Bronchial epithelial cell (primary cell): ENCODE results near the gene AFG3L2. TPM values are rescaled to one million over a fixed set of nuclear protein-coding genes. Genes with fewer than 3 reads are reported as not detected.
"Not testable (repeated sequence)": the region's sequence is repeated elsewhere in the genome, so short reads cannot be mapped to it uniquely, and the experiment has no call there.

Source experiments
- DNase-seq: peaks from one replicate; pipeline ENCODE4 v3.0.0-alpha.2; 2010; ENCODE audit warnings: low read depth
- FAIRE-seq: peaks from 2 replicates; lab custom pipeline; 2011; peaks lifted over from hg19 to GRCh38; lab: Jason Lieb, UNC
- H3K27me3 ChIP-seq: 2 replicates; pipeline ENCODE4 v1.5.1; 2011; ENCODE audit warnings: low read length; ENCODE audit not compliant: control insufficient read depth, insufficient read depth
- H3K36me3 ChIP-seq: 2 replicates; pipeline ENCODE4 v1.5.1; 2011; ENCODE audit warnings: low read length; ENCODE audit not compliant: control insufficient read depth, insufficient read depth
- H3K4me3 ChIP-seq: 2 replicates; pipeline ENCODE4 v1.5.1; 2011; ENCODE audit warnings: mild to moderate bottlenecking, low read depth, low read length, control low read depth
- CTCF ChIP-seq: IDR thresholded peaks from 2 replicates; pipeline ENCODE4 v1.5.1; 2011; ENCODE audit warnings: mild to moderate bottlenecking, moderate library complexity, low read length, control low read depth, inconsistent platforms; ENCODE audit not compliant: insufficient read depth, severe bottlenecking
- total RNA-seq: library from RNA; depleted of rRNA; stranded (reverse); fragments of >200 nt; gene quantifications from 2 replicates; pipeline ENCODE4 v1.2.1, GENCODE V29; 2014

Gene AFG3L2
- total RNA-seq, 1 donor from 2014 or later = 67.1 TPM

GRCh38 chr18:12421732-12422131, 44.7 kb upstream of the AFG3L2 start:
- FAIRE-seq = no peak
- Histone ChIP-seq H3K36me3 (no peaks in the 10 kb centered on the region), H3K4me3 (no peak overlapping the region), H3K27me3 (no peaks in the 10 kb centered on the region)
- no peak for DNase-seq
- TF ChIP-seq CTCF = no peak

- Histone ChIP-seq H3K27me3 (no peaks in the 10 kb centered on the region), H3K4me3 (no peak overlapping the region), H3K36me3 (no peaks in the 10 kb centered on the region)
- TF ChIP-seq CTCF = no peak
- DNase-seq (no peak), FAIRE-seq (no peak)
Measured at GRCh38 chr18:12420821-12421421, 43.9 kb upstream of the AFG3L2 start.

GRCh38 chr18:12417687-12418086, 40.7 kb upstream of the AFG3L2 start:
- H3K27me3 ChIP-seq = no peaks in the 10 kb centered on the region

GRCh38 chr18:12416098-12416729, 39.2 kb upstream of the AFG3L2 start:
- FAIRE-seq (no peak), DNase-seq (no peak)

More at GRCh38 chr18:12417687-12418086, 40.7 kb upstream of the AFG3L2 start:
- H3K4me3 ChIP-seq = no peak overlapping the region
- no peak for TF ChIP-seq CTCF
- no peak for FAIRE-seq
- DNase-seq = no peak
- no peaks in the 10 kb centered on the region for H3K36me3 ChIP-seq

DNA sequence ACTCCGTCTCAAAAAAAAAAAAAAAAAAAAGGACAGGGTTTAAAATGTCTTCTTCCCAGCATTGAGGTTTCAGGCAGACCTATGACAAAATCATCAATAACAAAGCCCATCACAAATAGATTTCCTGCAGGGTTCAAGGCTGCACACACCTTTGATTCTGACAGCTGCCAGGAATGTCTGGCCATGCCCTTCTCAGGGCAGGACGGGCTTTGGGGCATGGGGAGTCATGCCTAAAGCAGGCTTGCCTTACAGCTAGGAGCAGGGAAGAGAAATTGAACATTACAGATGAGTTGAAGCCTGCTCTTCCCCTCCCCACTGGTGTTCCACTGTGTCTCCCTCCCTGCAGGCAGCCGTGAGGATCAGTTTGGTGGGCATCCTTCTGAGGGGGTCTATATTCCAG, 34.4 kb upstream of the AFG3L2 start:
- FAIRE-seq = no peak
- H3K36me3 ChIP-seq = no peaks in the 10 kb centered on the region
- no peak overlapping the region for H3K4me3 ChIP-seq
- H3K27me3 ChIP-seq = no peaks in the 10 kb centered on the region
- DNase-seq = no peak
- no peak for TF ChIP-seq CTCF

More at GRCh38 chr18:12416098-12416729, 39.2 kb upstream of the AFG3L2 start:
- TF ChIP-seq CTCF = no peak
- no peak overlapping the region for H3K4me3 ChIP-seq
- H3K36me3 ChIP-seq = no peaks in the 10 kb centered on the region
- no peaks in the 10 kb centered on the region for H3K27me3 ChIP-seq

- H3K27me3 ChIP-seq, FAIRE-seq, H3K36me3 ChIP-seq, H3K4me3 ChIP-seq, DNase-seq: not testable (repeated sequence)
Measured at GRCh38 chr18:12410747-12411146, 33.7 kb upstream of the AFG3L2 start.
